Activated T-helper 2 cell treated with anti-CD3 and anti-CD28 coated beads, Interferon-gamma antibody, Interleukin-2, Interleukin-4, amounts not matched to agents 10 μg/mL and 5 μg/mL and 100 μg/mL, durations not matched to agents 14 hours and 24 hours and 36 hours (primary cell): Measurements from ENCODE around the gene CMIP. TPM values are rescaled to one million over a fixed set of nuclear protein-coding genes. Genes with fewer than 3 reads are reported as not detected.

ENCODE experiments used
- DNase-seq: peaks from one replicate; pipeline ENCODE4 v3.0.0; 2021; ENCODE audit warnings: low spot score
- H3K27ac Mint-ChIP-seq: one replicate; pipeline ENCODE4 v1.8.0; 2021; ENCODE audit warnings: mixed read lengths
- H3K27me3 Mint-ChIP-seq: one replicate; pipeline ENCODE4 v1.8.0; 2021; ENCODE audit warnings: low read depth, mixed read lengths
- H3K36me3 Mint-ChIP-seq: one replicate; pipeline ENCODE4 v1.8.0; 2021; ENCODE audit warnings: low read depth, mixed read lengths
- H3K4me1 Mint-ChIP-seq: one replicate; pipeline ENCODE4 v1.8.0; 2021; ENCODE audit warnings: low read depth, mixed read lengths
- H3K4me3 Mint-ChIP-seq: one replicate; pipeline ENCODE4 v1.8.0; 2021; ENCODE audit warnings: low read depth, mild to moderate bottlenecking, moderate library complexity, mixed read lengths
- H3K9me3 Mint-ChIP-seq: one replicate; pipeline ENCODE4 v1.8.0; 2021; ENCODE audit warnings: mixed read lengths
- intact Hi-C: fragments of 100-400 bp; cut with micrococcal nuclease; formaldehyde crosslinking; loops from one replicate; pipeline ENCODE4 v1.15.1; 2023
- total RNA-seq: library from RNA; stranded (reverse); gene quantifications from 2 replicates; pipeline ENCODE4 v1.2.3, GENCODE V29; 2022

Gene CMIP
- total RNA-seq, 1 donor from 2014 or later = 68.0 TPM

DNA sequence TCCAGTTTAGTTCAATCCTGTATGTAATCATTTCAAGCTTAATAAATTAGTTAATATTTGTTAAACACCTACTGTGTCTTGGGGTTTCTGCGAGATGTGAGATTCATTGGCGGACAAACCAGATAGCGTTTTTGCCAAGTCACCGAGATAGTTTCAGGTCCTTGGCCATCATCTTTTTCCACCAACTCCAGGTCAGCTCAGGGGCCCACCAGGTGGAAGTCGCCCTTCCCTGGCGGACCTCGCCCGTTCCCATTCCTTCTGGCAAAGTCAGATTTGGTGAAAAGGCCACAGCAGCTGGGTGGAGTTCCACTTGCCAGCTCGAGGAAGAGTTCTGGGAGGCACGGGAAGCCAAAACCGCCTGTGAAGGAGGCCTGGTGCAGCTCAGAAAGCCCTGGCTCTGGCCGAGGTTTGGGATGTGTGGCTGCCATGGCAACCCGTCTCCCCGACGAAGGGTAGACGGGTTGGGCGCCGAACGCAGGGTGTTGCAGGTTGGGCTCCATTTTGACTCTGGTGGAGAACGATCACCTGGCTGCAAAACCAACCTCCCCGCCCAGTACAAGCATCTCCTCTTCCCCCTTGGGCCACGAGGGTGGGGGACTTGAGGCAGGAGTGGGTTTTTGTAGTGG lies 39.5 kb downstream of the CMIP start:
- H3K4me1 Mint-ChIP-seq = peaks cover 47% of the 10 kb centered on the region
- no peak overlapping the region for H3K4me3 Mint-ChIP-seq
- H3K36me3 Mint-ChIP-seq = peaks cover 29% of the 10 kb centered on the region
- DNase-seq = no peak
- H3K27ac Mint-ChIP-seq = no peak overlapping the region
- no peaks in the 10 kb centered on the region for H3K9me3 Mint-ChIP-seq
- H3K27me3 Mint-ChIP-seq = no peaks in the 10 kb centered on the region
- intact Hi-C loops = loop anchor here (5.0 kb wide), 1 partner anchor 38 kb away; no protein-coding TSS in a partner anchor

DNA sequence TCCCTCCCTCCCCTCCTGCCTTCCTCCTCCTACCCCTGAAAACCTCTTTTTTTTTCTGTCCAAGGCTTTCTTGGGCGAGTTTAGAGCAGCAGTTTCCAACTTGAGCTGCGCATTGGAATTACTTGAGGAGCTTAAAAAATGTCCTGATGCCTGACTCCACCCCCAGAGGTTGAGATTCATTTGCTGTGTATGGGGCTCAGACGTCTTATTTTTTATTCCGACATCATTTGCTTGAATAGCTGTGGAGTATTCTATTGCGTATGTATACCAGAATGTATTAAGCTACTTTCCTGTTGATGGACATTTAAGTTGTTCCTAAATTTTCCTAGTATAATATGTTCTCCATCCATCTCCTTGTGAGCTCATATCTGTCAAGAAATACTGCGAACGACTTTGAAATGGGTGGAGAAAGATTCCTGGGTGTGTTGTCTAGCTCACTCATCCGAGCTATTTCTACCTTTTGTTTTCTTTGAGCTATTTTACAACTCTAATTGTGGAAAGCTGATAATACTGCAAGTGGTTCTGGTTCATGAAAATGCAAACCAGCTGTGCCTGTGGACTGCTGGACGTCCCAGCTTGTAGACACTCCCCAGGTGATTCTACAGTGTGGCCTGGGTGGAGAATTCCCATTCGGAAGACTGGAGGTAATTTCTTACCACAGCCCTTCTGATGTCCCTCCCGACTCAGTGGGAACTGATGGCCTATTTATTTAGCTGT lies 40.5 kb downstream of the CMIP start:
- DNase-seq = no peak
- no peak overlapping the region for H3K27ac Mint-ChIP-seq

DNA sequence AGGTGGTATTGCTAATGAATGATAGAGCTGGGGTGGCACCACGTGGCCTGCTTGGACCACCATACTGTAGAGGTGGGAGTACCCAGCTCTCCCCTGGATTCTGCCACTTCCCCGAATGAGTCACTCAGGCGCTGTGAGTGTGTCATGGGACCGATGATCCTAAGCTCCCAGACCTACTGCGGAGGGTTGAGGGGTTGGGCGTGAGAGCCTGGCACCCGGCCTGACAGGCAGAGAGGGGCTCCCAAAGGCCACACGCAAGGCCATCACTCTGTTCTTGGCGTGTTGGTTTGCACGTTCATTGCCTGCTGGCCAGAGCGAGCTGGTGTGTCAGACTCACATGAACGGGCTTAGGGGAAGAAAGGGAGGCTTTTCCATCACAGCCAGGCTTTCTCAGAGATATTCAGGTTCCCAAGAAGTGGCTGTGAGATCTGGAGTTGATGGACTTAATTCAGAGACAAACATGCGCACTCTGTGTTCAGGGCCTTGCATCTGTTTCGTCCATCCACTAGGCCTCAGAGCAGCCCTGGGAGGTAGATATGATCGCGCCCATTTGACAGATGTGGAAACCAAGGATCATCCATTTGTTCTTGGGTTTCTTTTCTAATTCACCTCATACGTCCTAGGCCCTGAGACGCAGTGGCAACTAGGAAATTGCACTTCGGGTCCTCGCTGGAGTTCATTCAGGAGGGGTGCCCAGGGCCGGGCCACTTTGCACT lies 41.4 kb downstream of the CMIP start:
- no peaks in the 10 kb centered on the region for H3K9me3 Mint-ChIP-seq

More for the DNA sequence above, 40.5 kb downstream of the CMIP start:
- Mint-ChIP-seq H3K4me3 (no peak overlapping the region), H3K4me1 (peaks cover 38% of the 10 kb centered on the region), H3K36me3 (peaks cover 22% of the 10 kb centered on the region), H3K27me3 (no peaks in the 10 kb centered on the region), H3K9me3 (no peaks in the 10 kb centered on the region)
- intact Hi-C loops = loop anchor here (5.0 kb wide), 1 partner anchor 37 kb away; no protein-coding TSS in a partner anchor

DNA sequence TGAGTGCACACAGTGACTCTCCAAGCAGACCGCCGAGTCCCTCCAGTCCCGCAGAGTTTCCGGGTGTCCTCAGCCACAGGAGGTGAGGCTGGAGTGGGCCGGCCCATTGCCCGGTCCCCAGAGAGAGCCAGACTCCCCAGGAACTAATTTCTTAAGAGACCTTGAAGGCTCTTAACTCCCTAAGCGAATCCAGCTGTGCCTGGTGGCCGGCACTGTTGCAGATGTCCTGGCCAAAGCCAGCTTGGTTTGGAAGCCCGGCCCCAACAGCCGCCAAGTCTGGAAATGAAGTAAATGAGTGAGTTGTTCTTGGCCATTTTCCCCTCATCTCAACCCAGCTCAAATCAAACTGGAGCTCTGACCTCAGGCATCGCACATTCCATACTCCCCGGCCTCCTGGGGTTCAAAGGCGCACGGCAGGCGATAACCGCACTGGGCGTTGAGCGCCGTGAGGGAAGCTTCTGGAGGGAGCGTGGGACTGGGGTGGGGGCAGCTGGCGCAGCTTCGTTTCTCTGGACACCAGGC lies 42.0 kb downstream of the CMIP start:
- peaks cover 29% of the 10 kb centered on the region for H3K4me1 Mint-ChIP-seq
- DNase-seq = no peak
- intact Hi-C loops = no loop called here
- H3K27me3 Mint-ChIP-seq = no peaks in the 10 kb centered on the region
- peaks cover 14% of the 10 kb centered on the region for H3K36me3 Mint-ChIP-seq
- no peaks in the 10 kb centered on the region for H3K9me3 Mint-ChIP-seq
- no peak overlapping the region for H3K4me3 Mint-ChIP-seq
- no peak overlapping the region for H3K27ac Mint-ChIP-seq

More for the DNA sequence above, 41.4 kb downstream of the CMIP start:
- Mint-ChIP-seq H3K27me3 (no peaks in the 10 kb centered on the region), H3K4me3 (no peak overlapping the region), H3K4me1 (peaks cover 32% of the 10 kb centered on the region), H3K36me3 (peaks cover 17% of the 10 kb centered on the region), H3K27ac (no peak overlapping the region)
- intact Hi-C loops = no loop called here
- DNase-seq = no peak

DNA sequence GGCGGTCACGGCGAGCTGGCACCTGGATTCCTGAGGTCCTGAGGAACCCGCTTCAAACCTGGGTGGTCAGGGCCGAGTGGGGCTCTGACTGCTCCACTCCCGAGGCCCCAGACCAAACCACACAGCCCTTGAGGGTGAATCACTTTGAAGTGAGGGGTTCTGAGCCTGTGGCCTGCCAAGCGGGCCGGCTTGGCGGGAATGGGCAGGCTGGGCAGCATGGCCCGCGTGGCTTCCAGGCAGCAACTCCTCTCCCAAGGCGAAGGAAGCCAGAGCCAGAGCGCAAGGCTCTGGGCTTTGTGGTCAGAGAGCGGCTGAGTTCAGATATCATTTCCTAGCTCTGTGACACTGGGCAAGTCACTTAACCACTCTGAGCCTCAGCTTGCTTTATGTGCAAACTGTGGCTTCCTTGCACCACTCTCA lies 42.7 kb downstream of the CMIP start:
- Mint-ChIP-seq H3K27ac (no peak overlapping the region), H3K4me3 (no peak overlapping the region), H3K4me1 (peaks cover 23% of the 10 kb centered on the region), H3K27me3 (no peaks in the 10 kb centered on the region), H3K9me3 (no peaks in the 10 kb centered on the region), H3K36me3 (peaks cover 11% of the 10 kb centered on the region)
- intact Hi-C loops = no loop called here
- no peak for DNase-seq

DNA sequence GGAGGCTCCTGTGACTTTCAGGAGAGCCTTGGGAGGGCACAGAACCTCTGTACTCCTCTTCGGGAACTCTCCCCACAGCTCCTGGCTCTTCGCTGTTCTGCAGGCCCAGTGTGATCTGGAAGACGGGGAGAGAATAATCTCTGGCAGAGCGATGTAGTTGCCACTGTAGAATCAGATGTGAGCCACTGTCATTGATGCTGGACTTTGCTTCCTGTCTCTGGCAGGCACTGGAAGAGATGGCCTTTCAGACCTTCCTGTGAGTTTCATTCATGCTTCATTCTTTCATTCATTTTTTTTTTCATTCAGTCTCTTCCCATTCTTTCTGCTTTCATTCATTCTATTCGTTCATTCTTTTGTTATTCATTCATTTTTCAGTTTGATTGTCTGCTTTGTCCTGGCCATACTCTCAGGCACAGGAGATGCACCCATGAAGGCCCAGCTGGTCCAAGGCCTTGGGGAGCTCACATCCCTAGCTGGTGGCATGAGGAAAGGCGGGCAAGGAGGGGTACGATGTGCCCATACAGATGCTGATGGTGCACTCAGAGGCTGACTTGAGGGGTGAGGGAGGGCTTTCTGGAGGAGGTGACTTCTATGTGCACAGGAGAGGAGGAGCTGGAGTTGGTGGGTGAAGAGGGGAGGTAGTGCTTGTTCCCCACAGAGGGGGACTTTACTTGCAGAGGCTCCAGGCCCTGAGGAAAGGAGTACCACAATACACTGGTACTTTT lies 44.2 kb downstream of the CMIP start:
- Mint-ChIP-seq H3K36me3 (no peaks in the 10 kb centered on the region), H3K27ac (peak overlapping the region; percentile 23), H3K4me3 (no peak overlapping the region), H3K4me1 (peaks cover 17% of the 10 kb centered on the region), H3K27me3 (no peaks in the 10 kb centered on the region), H3K9me3 (no peaks in the 10 kb centered on the region)
- no peak for DNase-seq
- intact Hi-C loops = no loop called here

DNA sequence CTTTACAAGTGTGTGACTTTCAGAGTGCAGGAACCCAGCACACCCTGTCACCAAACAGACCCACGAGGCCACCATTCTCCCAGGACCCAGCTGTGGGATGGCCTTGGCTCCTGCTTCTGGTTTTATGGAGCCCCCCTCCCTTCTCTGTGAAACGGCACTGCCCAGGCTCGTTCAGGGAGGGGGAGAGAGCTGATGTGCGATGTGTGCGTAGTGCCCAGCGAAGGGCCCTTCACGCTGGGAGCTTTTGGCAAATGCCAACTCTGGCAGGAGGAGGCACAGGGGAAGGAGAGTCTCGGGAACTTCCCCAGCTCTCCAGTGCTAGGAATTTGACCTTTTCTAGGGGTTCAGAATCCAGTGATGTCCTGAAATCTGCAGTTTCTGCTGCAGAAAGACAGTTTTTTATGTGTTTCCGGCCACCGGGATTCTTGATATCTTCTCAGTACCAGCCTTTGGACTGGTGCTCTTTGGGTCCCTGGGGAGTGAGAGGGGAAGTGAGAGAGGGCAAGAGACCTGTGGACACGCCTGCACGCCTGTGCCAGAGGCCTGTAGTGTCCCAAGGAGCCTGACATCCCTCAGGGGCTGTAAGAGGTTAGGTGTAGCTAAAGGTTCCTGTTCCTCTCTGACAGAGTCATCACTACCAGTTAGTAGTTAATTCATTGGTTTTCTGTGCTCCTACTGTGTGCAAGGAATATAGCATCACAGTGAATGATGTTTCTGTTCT lies 45.1 kb downstream of the CMIP start:
- intact Hi-C loops = no loop called here
- no peaks in the 10 kb centered on the region for H3K9me3 Mint-ChIP-seq
- no peak overlapping the region for H3K27ac Mint-ChIP-seq
- H3K4me1 Mint-ChIP-seq = peaks cover 17% of the 10 kb centered on the region
- no peaks in the 10 kb centered on the region for H3K36me3 Mint-ChIP-seq
- H3K4me3 Mint-ChIP-seq = no peak overlapping the region
- no peak for DNase-seq
- H3K27me3 Mint-ChIP-seq = no peaks in the 10 kb centered on the region

DNA sequence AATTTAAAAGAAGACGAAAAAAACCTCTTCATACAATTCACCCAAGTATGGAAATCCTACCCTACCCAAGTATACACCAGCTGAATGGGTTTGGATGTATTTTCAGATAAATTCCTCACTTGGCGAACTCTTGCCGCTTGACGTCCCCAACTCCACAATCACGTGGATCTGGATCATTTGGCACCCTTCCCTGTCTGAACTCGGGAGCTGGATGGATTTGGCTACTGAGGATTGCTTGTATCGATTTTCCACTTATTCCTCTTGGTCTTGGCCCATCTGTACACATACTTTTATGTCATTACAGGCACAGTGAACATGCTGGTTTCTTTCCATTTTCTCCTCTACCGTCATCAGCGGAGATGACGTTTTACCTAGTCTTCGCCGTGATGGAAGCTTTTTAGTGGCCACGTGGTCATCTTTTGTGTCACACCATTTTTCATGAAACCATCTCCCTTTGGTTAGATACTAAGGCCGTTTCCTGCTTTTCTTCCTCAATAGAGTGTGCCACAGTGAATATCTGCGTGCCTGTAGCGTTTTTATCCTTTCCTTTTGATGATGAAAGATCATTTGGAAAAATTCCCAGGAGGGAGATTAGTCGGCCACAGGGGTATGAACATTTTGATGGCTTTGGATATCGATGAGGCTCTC lies 47.1 kb downstream of the CMIP start:
- Mint-ChIP-seq H3K4me1 (peaks cover 20% of the 10 kb centered on the region), H3K27ac (no peak overlapping the region), H3K4me3 (no peak overlapping the region), H3K27me3 (no peaks in the 10 kb centered on the region), H3K9me3 (no peaks in the 10 kb centered on the region), H3K36me3 (no peaks in the 10 kb centered on the region)
- intact Hi-C loops = no loop called here
- DNase-seq = no peak

DNA sequence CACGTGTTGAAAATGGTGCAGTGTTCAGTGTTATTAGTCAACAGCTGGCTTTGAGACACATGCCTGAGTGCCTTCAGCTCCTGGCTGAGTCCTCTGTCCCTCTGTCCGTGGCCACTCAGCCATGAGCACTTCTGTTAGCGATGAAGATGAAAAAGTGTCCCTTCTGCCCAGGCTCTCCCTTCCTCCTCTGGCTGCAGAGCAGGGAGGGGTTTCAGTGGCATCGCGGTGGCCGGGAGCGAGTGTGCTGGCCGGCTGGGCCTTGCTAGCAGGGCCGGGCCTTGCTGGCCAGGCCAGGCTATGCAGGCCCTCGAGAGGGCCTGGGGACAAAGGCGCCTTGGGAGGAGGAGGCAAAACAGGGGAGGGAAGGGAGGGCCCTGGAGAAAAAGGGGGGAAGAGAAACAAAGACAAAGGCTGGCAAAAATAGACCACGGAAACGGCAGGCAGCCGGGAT lies 47.7 kb downstream of the CMIP start:
- no peaks in the 10 kb centered on the region for H3K27me3 Mint-ChIP-seq

DNA sequence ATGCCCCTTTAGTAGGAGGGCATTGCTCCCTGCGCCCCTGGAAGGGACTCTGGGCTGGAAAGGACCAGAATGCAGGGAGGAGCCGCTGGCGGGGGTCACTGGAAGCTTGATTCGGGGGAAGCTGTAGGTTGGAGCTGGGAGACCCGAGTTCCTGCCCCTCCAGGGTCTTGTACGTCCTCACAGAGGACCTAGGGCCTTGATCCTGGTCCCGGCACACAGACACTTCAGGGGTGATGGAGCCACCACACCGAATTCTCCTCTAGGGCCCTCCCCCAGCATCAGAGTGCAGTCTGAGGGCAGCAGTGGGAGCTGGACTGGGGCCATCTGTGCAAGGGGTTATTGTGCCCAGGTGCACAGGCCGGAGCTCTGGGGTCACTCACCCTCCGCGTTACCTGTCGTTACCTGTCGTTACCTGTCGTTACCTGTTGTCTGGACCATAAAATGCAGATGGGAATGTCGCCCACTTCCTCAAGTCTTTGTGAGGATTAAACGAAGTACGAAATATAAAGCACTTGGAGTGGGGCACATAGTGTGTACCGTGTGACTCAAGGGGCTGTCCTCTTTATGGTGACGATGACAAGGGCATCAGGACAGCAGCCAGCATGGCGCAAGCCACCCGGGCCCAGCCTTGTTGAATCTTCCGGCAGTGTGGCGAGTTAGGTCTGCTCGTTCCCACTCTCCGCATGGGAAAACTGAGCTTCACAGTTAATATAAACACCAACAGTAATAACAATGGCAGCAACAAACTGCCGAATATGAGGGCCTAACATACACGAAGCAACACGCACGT lies 48.6 kb downstream of the CMIP start:
- Mint-ChIP-seq H3K27ac (peak overlapping the region; percentile 12), H3K4me1 (peaks cover 23% of the 10 kb centered on the region), H3K4me3 (no peak overlapping the region), H3K27me3 (no peaks in the 10 kb centered on the region), H3K9me3 (no peaks in the 10 kb centered on the region), H3K36me3 (peaks cover 3% of the 10 kb centered on the region)
- DNase-seq = no peak
- intact Hi-C loops = no loop called here

More for the DNA sequence above, 47.7 kb downstream of the CMIP start:
- Mint-ChIP-seq H3K36me3 (no peaks in the 10 kb centered on the region), H3K9me3 (no peaks in the 10 kb centered on the region), H3K4me1 (peaks cover 20% of the 10 kb centered on the region), H3K27ac (no peak overlapping the region), H3K4me3 (no peak overlapping the region)
- intact Hi-C loops = no loop called here
- no peak for DNase-seq
